ENCODE results near the gene KDM4D. TPM values are rescaled to one million over a fixed set of nuclear protein-coding genes. Genes with fewer than 3 reads are reported as not detected.

KDM4D gene
- total and polyA plus RNA-seq, 8 donors, result 0.12 to 0.73 (median 0.31) TPM; not detected in 3

DNA sequence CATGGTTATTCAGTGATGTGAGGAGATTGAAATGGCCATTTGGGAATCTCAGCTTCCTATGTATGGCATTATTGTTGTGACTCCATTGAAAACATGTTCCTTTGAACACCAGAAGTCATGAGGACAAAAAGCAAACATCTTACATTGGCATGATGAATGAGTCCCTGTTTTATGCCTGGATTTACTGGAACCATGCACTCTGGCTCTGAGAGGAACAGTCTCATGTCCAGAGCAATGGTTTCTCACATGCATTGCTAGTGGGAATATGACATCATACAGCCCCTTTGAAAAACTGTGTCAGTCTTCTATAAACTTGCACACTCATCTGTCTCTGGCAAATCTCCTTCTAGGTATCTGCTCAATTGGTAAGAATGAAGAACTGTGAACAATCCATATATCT is 72.3 kb downstream of the KDM4D start:
- no peak for TF ChIP-seq POLR2A (IDR thresholded peaks at IDR 0.05)
- no peak for TF ChIP-seq POLR2AphosphoS5 (IDR thresholded peaks at IDR 0.05)
- no peak for TF ChIP-seq EP300 (IDR thresholded peaks at IDR 0.05)
- TF ChIP-seq, protein P1, sequence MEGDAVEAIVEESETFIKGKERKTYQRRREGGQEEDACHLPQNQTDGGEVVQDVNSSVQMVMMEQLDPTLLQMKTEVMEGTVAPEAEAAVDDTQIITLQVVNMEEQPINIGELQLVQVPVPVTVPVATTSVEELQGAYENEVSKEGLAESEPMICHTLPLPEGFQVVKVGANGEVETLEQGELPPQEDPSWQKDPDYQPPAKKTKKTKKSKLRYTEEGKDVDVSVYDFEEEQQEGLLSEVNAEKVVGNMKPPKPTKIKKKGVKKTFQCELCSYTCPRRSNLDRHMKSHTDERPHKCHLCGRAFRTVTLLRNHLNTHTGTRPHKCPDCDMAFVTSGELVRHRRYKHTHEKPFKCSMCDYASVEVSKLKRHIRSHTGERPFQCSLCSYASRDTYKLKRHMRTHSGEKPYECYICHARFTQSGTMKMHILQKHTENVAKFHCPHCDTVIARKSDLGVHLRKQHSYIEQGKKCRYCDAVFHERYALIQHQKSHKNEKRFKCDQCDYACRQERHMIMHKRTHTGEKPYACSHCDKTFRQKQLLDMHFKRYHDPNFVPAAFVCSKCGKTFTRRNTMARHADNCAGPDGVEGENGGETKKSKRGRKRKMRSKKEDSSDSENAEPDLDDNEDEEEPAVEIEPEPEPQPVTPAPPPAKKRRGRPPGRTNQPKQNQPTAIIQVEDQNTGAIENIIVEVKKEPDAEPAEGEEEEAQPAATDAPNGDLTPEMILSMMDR (IDR thresholded peaks at IDR 0.05), result no peak
- Histone ChIP-seq H3K27ac (no peak overlapping the region), H3K27me3 (peaks cover 0 to 22% (median 0%) of the 10 kb centered on the region in 3 donors), H3K9me3 (no peaks in the 10 kb centered on the region), H3K36me3 (no peaks in the 10 kb centered on the region), H3K4me3 (no peak overlapping the region), H3K4me1 (no peaks in the 10 kb centered on the region)
- DNase-seq, result no peak
- intact Hi-C loops (cut with DNase I; ENCODE audit: low total_unique reads), result no loop called here

Other genes with a start within 250 kb of the KDM4D start
- 10 to 100 TPM; 11.0 to 46.3 (median 38.4) TPM for gene AMOTL1, start 205.4 kb upstream of the KDM4D start, total RNA-seq
- gene AMOTL1, start 205.4 kb upstream of the KDM4D start, polyA plus RNA-seq, result 1 to 10 TPM; 5.0 to 7.0 (median 6.1) TPM
- gene CWC15, start 153 bp upstream of the KDM4D start, total RNA-seq, result 10 to 100 TPM in 4 of 5 donors, 1 to 10 TPM in 1; 8.2 to 47.2 (median 37.5) TPM
- gene CWC15, start 153 bp upstream of the KDM4D start, polyA plus RNA-seq, result 10 to 100 TPM; 53.9 to 88.9 (median 56.7) TPM
- not detected for gene KDM4E, start 51.5 kb downstream of the KDM4D start, total RNA-seq
- gene KDM4E, start 51.5 kb downstream of the KDM4D start, polyA plus RNA-seq, result not detected
- not detected for gene KDM4F, start 75.7 kb downstream of the KDM4D start, total RNA-seq
- gene KDM4F, start 75.7 kb downstream of the KDM4D start, polyA plus RNA-seq, result not detected
- gene SRSF8, start 93.2 kb downstream of the KDM4D start, total RNA-seq, result 10 to 100 TPM; 10.7 to 34.6 (median 25.7) TPM
- gene SRSF8, start 93.2 kb downstream of the KDM4D start, polyA plus RNA-seq, result 10 to 100 TPM; 30.3 to 39.6 (median 36.3) TPM
- 10 to 100 TPM; 11.1 to 32.2 (median 22.3) TPM for gene ENDOD1, start 116.1 kb downstream of the KDM4D start, total RNA-seq
- 1 to 10 TPM; 2.4 to 8.4 (median 3.2) TPM for gene ENDOD1, start 116.1 kb downstream of the KDM4D start, polyA plus RNA-seq